B cell (primary cell): ENCODE measurements around the gene EEF1A2. TPM values are rescaled to one million over a fixed set of nuclear protein-coding genes. Genes with fewer than 3 reads are reported as not detected.

ENCODE experiments used
- ATAC-seq: fragments of 200-7000 bp; cut with Tn5 transposase; one replicate; pipeline ENCODE4 v1.10.0; 2021; ENCODE audit warnings: low read depth, mild to moderate bottlenecking, moderate number of reproducible peaks, moderate library complexity
- CTCF ChIA-PET: fragments of 350-600 bp; sonication (Branson Sonifier 250); formaldehyde crosslinking; loops from one replicate; lab custom pipeline; 2021; ENCODE audit warnings: antibody characterized with exemption, inconsistent platforms; lab: Charles Lee
- POLR2A ChIA-PET: fragments of 350-600 bp; sonication (Branson Sonifier 250); formaldehyde crosslinking; loops from one replicate; lab custom pipeline; 2021; ENCODE audit warnings: antibody characterized with exemption; lab: Charles Lee
- DNase-seq: peaks from one replicate; pipeline ENCODE4 v3.0.0; 2013
- H2AFZ ChIP-seq: 2 replicates; pipeline ENCODE4 v1.6.1; 2012; ENCODE audit warnings: mild to moderate bottlenecking, low read depth, low read length; ENCODE audit not compliant: insufficient read depth, poor library complexity, severe bottlenecking
- H3K27ac ChIP-seq, 2 donors: 1 replicate in 1 of 2; 2 replicates in 1 of 2; pipeline ENCODE4 v1.5.1; 2012 to 2013; ENCODE audit warnings: low read length in 2 of 2, mild to moderate bottlenecking in 2 of 2, moderate library complexity in 1 of 2
- H3K27me3 ChIP-seq, 4 experiments: fragments of 200-600 bp in 1 of 4; sonication (generic) in 1 of 4; replicated peaks in 1 of 4; 1 replicate in 2 of 4; 2 replicates in 2 of 4; pipeline versions ENCODE4 v1.6.1 to v1.7.0; 2013 to 2016; ENCODE audit warnings: low read length in 3 of 4, mild to moderate bottlenecking in 2 of 4, mixed read lengths in 1 of 4, moderate library complexity in 1 of 4; ENCODE audit not compliant: insufficient read depth in 4 of 4, control insufficient read depth in 3 of 4; ENCODE audit errors: control extremely low read depth in 1 of 4
- H3K36me3 ChIP-seq, 2 experiments: replicated peaks in 1 of 2; 1 replicate in 1 of 2; 2 replicates in 1 of 2; pipeline versions ENCODE4 v1.6.1 to v1.7.1; 2013; ENCODE audit warnings: low read length in 1 of 2; ENCODE audit not compliant: insufficient read depth in 2 of 2, control insufficient read depth in 1 of 2; ENCODE audit errors: control extremely low read depth in 1 of 2, extremely low read depth in 1 of 2
- H3K4me1 ChIP-seq, 2 donors: fragments of 200-600 bp in 1 of 2; sonication (generic) in 1 of 2; 1 replicate in 1 of 2; 2 replicates in 1 of 2; pipeline versions ENCODE4 v1.5.1 to v1.6.1; 2013 to 2017; ENCODE audit warnings: low read length in 2 of 2; ENCODE audit not compliant: control insufficient read depth in 2 of 2, insufficient read depth in 2 of 2
- H3K4me2 ChIP-seq: replicated peaks from 2 replicates; pipeline ENCODE3; 2012; ENCODE audit warnings: mild to moderate bottlenecking, low read depth, low read length; ENCODE audit not compliant: poor library complexity, severe bottlenecking
- H3K4me3 ChIP-seq, 5 experiments: fragments of 200-600 bp in 1 of 5; sonication (generic) in 1 of 5; 1 replicate in 3 of 5; 2 replicates in 2 of 5; pipeline versions ENCODE4 v1.5.1 to v1.7.0; 2011 to 2016; ENCODE audit warnings: low read length in 4 of 5, mild to moderate bottlenecking in 4 of 5, low read depth in 2 of 5, control low read depth in 1 of 5, moderate library complexity in 1 of 5; ENCODE audit not compliant: insufficient read depth in 1 of 5; ENCODE audit errors: control extremely low read depth in 1 of 5, extremely low read depth in 1 of 5
- H3K79me2 ChIP-seq: fragments of 200-600 bp; sonication (generic); one replicate; pipeline ENCODE4 v1.6.0; 2016; ENCODE audit warnings: low read length; ENCODE audit not compliant: control insufficient read depth, insufficient read depth
- H3K9ac ChIP-seq: fragments of 200-600 bp; sonication (generic); 2 replicates; pipeline ENCODE4 v1.6.1; 2017; ENCODE audit warnings: mild to moderate bottlenecking, low read length, moderate library complexity
- H3K9me3 ChIP-seq, 3 donors: one replicate each; pipeline versions ENCODE4 v1.6.1 to v1.7.1; 2013; ENCODE audit warnings: low read length in 2 of 3; ENCODE audit not compliant: control insufficient read depth in 2 of 3, insufficient read depth in 1 of 3; ENCODE audit errors: control extremely low read depth in 1 of 3
- H4K20me1 ChIP-seq: 2 replicates; pipeline ENCODE4 v1.6.0; 2012; ENCODE audit warnings: mild to moderate bottlenecking, low read length; ENCODE audit not compliant: insufficient read depth, control insufficient read depth, poor library complexity, severe bottlenecking
- H3K27ac Mint-ChIP-seq: one replicate; pipeline ENCODE4 v1.8.0; 2021; ENCODE audit warnings: mixed read lengths
- H3K27me3 Mint-ChIP-seq: one replicate; pipeline ENCODE4 v1.8.0; 2021; ENCODE audit warnings: mixed read lengths
- H3K4me1 Mint-ChIP-seq: one replicate; pipeline ENCODE4 v1.8.0; 2021; ENCODE audit warnings: mixed read lengths
- H3K4me3 Mint-ChIP-seq: one replicate; pipeline ENCODE4 v1.8.0; 2021; ENCODE audit warnings: mixed read lengths
- H3K9me3 Mint-ChIP-seq: one replicate; pipeline ENCODE4 v1.8.0; 2022; ENCODE audit warnings: mixed read lengths; ENCODE audit not compliant: insufficient read depth
- EZH2 ChIP-seq: IDR thresholded peaks from 2 replicates; pipeline ENCODE4 v1.6.1; 2012; ENCODE audit warnings: borderline replicate concordance, low read depth, mild to moderate bottlenecking, moderate library complexity, low read length; ENCODE audit not compliant: insufficient read depth, poor library complexity, severe bottlenecking
- WGBS: methylation state at CpG from one replicate; pipeline ENCODE4 v1.1.5; 2013; ENCODE audit warnings: missing lambda C conversion rate; ENCODE audit not compliant: insufficient coverage; 5-methylcytosine and 5-hydroxymethylcytosine counted together
- intact Hi-C: fragments of 100-400 bp; cut with micrococcal nuclease; formaldehyde crosslinking; loops from one replicate; pipeline ENCODE4 v1.10.0; 2022
- polyA plus RNA-seq: library from polyadenylated mRNA; depleted of rRNA; stranded (reverse); fragments of >200 nt; gene quantifications from 2 replicates; pipeline ENCODE4 v1.2.3, GENCODE V29; 2012
- total RNA-seq, 2 donors: library from RNA; stranded (reverse); fragments of 120-200 nt in 1 of 2; gene quantifications; 1 replicate in 1 of 2; 2 replicates in 1 of 2; pipeline versions ENCODE4 v1.2.3 to v1.2.4, GENCODE V29; 2013 to 2022
- TF ChIP-seq, protein P1 (sequence below): fragments of 200-600 bp; IDR thresholded peaks from one replicate; pipeline ENCODE4 v1.8.0; 2022; ENCODE audit warnings: antibody characterized with exemption, mild to moderate bottlenecking

EEF1A2 gene
- total and polyA plus RNA-seq, 2 donors (not counting 1 experiment from before 2014, with no cell fraction given), result 2.2 to 2.9 TPM

DNA sequence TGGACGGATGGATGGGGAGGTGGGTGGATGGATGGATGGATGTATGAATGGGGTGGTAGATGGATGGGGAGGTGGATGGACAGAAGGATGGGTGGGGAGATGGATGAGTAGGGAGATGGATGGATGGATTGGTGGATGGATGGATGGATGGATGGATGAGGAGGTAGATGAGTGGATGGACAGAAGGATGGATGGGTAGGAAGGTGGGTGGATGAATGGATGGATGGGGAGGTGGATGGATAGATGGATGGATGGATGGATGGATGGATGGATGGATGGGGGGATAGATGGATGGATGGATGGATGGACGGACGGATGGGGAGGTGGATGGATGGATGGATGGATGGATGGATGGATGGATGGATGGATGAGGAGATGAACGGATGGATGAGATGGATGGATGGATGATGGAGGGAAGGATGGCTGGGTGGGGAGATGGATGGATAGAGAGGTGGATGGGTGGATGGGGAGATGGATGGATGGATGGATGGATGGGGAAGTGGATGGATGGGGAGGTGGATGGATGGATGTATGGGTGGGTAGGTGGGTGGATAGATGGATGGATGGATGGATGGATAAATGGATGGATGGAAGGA is 7.2 kb downstream of the EEF1A2 start:
- Histone ChIP-seq H3K4me1 (peaks cover 10% of the 10 kb centered on the region in 2 donors), H3K4me2 (no peak overlapping the region), H3K36me3 (no peaks in the 10 kb centered on the region), H3K4me3 (no peak overlapping the region), H4K20me1 (no peaks in the 10 kb centered on the region), H3K9me3 (peaks cover 0 to 16% (median 0%) of the 10 kb centered on the region in 3 donors), H3K79me2 (no peaks in the 10 kb centered on the region), H3K9ac (no peak overlapping the region), H3K27me3 (peaks cover 0 to 36% (median 10%) of the 10 kb centered on the region in 4 experiments), H3K27ac (no peak overlapping the region), H2AFZ (no peak overlapping the region)
- peaks cover 5% of the 10 kb centered on the region for H3K4me1 Mint-ChIP-seq
- no peak for DNase-seq
- ChIA-PET CTCF (no interaction called here), POLR2A (no interaction called here)
- intact Hi-C loops, result no loop called here
- H3K27me3 Mint-ChIP-seq, result peaks cover 4% of the 10 kb centered on the region
- TF ChIP-seq, protein P1, sequence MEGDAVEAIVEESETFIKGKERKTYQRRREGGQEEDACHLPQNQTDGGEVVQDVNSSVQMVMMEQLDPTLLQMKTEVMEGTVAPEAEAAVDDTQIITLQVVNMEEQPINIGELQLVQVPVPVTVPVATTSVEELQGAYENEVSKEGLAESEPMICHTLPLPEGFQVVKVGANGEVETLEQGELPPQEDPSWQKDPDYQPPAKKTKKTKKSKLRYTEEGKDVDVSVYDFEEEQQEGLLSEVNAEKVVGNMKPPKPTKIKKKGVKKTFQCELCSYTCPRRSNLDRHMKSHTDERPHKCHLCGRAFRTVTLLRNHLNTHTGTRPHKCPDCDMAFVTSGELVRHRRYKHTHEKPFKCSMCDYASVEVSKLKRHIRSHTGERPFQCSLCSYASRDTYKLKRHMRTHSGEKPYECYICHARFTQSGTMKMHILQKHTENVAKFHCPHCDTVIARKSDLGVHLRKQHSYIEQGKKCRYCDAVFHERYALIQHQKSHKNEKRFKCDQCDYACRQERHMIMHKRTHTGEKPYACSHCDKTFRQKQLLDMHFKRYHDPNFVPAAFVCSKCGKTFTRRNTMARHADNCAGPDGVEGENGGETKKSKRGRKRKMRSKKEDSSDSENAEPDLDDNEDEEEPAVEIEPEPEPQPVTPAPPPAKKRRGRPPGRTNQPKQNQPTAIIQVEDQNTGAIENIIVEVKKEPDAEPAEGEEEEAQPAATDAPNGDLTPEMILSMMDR, result no peak
- TF ChIP-seq EZH2, result no peak
- no peak overlapping the region for H3K4me3 Mint-ChIP-seq
- no peak for ATAC-seq
- no peak overlapping the region for H3K27ac Mint-ChIP-seq
- peaks cover 2% of the 10 kb centered on the region for H3K9me3 Mint-ChIP-seq
- WGBS, result 64% methylated on average over 4 of the region's 4 CpGs

- intact Hi-C loops, result no loop called here
- Histone ChIP-seq H3K4me3 (no peak overlapping the region), H3K27ac (no peak overlapping the region), H3K4me1 (peaks cover 3 to 5% of the 10 kb centered on the region in 2 donors), H2AFZ (no peak overlapping the region), H3K79me2 (no peaks in the 10 kb centered on the region), H3K4me2 (no peak overlapping the region), H3K27me3 (peaks cover 0 to 35% (median 8%) of the 10 kb centered on the region in 4 experiments), H3K9ac (no peak overlapping the region), H3K36me3 (no peaks in the 10 kb centered on the region), H3K9me3 (peaks cover 0 to 17% (median 0%) of the 10 kb centered on the region in 3 donors), H4K20me1 (no peaks in the 10 kb centered on the region)
- Mint-ChIP-seq H3K27me3 (peaks cover 7% of the 10 kb centered on the region), H3K9me3 (peaks cover 2% of the 10 kb centered on the region), H3K27ac (no peak overlapping the region), H3K4me1 (peaks cover 1% of the 10 kb centered on the region), H3K4me3 (no peak overlapping the region)
- TF ChIP-seq EZH2, result no peak
- TF ChIP-seq, protein P1, result no peak
- CTCF ChIA-PET, result no interaction called here
- 80% methylated on average over 4 of the region's 4 CpGs for WGBS
- DNase-seq, result no peak
- POLR2A ChIA-PET, result no interaction called here
- no peak for ATAC-seq
These were observed 7.8 kb downstream of the EEF1A2 start for GRCh38 chr20:63491078-63491477.
